Measurements from ENCODE around the gene IRX2.

GRCh38 chr5:2767089-2767488, 15.6 kb upstream of the IRX2 start:
- TF ChIP-seq, protein P1, sequence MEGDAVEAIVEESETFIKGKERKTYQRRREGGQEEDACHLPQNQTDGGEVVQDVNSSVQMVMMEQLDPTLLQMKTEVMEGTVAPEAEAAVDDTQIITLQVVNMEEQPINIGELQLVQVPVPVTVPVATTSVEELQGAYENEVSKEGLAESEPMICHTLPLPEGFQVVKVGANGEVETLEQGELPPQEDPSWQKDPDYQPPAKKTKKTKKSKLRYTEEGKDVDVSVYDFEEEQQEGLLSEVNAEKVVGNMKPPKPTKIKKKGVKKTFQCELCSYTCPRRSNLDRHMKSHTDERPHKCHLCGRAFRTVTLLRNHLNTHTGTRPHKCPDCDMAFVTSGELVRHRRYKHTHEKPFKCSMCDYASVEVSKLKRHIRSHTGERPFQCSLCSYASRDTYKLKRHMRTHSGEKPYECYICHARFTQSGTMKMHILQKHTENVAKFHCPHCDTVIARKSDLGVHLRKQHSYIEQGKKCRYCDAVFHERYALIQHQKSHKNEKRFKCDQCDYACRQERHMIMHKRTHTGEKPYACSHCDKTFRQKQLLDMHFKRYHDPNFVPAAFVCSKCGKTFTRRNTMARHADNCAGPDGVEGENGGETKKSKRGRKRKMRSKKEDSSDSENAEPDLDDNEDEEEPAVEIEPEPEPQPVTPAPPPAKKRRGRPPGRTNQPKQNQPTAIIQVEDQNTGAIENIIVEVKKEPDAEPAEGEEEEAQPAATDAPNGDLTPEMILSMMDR (IDR thresholded peaks at IDR 0.05; ENCODE audit: extremely low read depth in 1 of 2, insufficient read depth in 1 of 2, low read depth in 1 of 2, low read length in 2 of 2) = no peak
- TF ChIP-seq POLR2AphosphoS5 (IDR thresholded peaks at IDR 0.05; ENCODE audit: insufficient read depth, low read depth, low read length) (no peak), POLR2A (IDR thresholded peaks at IDR 0.05; ENCODE audit: low read depth, low read length) (no peak), EZH2 (IDR thresholded peaks at IDR 0.05; ENCODE audit: borderline replicate concordance, low read depth, low read length, severe bottlenecking) (no peak), FOS (IDR thresholded peaks at IDR 0.05; ENCODE audit: borderline replicate concordance, insufficient read depth, low read length) (no peak)
- TF ChIP-seq, protein P2, sequence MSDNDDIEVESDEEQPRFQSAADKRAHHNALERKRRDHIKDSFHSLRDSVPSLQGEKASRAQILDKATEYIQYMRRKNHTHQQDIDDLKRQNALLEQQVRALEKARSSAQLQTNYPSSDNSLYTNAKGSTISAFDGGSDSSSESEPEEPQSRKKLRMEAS (IDR thresholded peaks at IDR 0.05; ENCODE audit: insufficient read depth, insufficient read length) = no peak
